OCI-LY1 (cell line): ENCODE results near the gene ENDOU.
A peak's percentile ranks its signal among the peaks of the same experiment; 100 is the strongest.

Experiments used
- CTCF ChIP-seq: fragments of 200-600 bp; sonication (generic), shearing (Covaris generic); IDR thresholded peaks from 2 replicates; pipeline ENCODE4 v1.5.1; 2017; ENCODE audit warnings: mild to moderate bottlenecking, antibody characterized with exemption, low read length, moderate library complexity, mixed read lengths
- EZH2 ChIP-seq: fragments of 200-600 bp; sonication (generic), shearing (Covaris generic); IDR thresholded peaks from 2 replicates; pipeline ENCODE4 v1.8.0; 2017; ENCODE audit warnings: borderline replicate concordance, mixed run types, mild to moderate bottlenecking, antibody characterized with exemption, low read length, moderate library complexity, mixed read lengths

GRCh38 chr12:47767216-47767724, 42.0 kb upstream of the ENDOU start:
- peak; percentile 82 for TF ChIP-seq CTCF
- no peak for TF ChIP-seq EZH2
